NCI-H446 treated with DMSO at 0.1 percent for 48 hours (cell line): ENCODE results near the gene HIRA.
"Not testable (repeated sequence)": the region's sequence is repeated elsewhere in the genome, so short reads cannot be mapped to it uniquely, and the experiment has no call there.

Experiments used
- DNase-seq: peaks from one replicate; lab custom pipeline; 2025; lab: John Stamatoyannopoulos, UW

Gene HIRA

GRCh38 chr22:19463008-19463407 is 31.5 kb upstream of the HIRA start:
- DNase-seq = no peak

GRCh38 chr22:19461506-19461905 is 30.0 kb upstream of the HIRA start:
- DNase-seq = no peak

GRCh38 chr22:19460036-19460435 is 28.5 kb upstream of the HIRA start:
- no peak for DNase-seq

- DNase-seq = no peak
These were observed 26.4 kb upstream of the HIRA start for GRCh38 chr22:19457828-19458428.

- no peak for DNase-seq
These were observed 25.0 kb upstream of the HIRA start for GRCh38 chr22:19456541-19456940.

GRCh38 chr22:19455585-19456370 is 24.2 kb upstream of the HIRA start:
- DNase-seq = no peak

- no peak for DNase-seq
These were observed 23.5 kb upstream of the HIRA start for GRCh38 chr22:19455033-19455432.

GRCh38 chr22:19454156-19454555 is 22.6 kb upstream of the HIRA start:
- DNase-seq = no peak

- no peak for DNase-seq
These were observed 22.2 kb upstream of the HIRA start for GRCh38 chr22:19453718-19454117.

GRCh38 chr22:19451570-19451969 is 20.0 kb upstream of the HIRA start:
- no peak for DNase-seq

GRCh38 chr22:19450363-19451175 is 19.0 kb upstream of the HIRA start:
- DNase-seq = no peak

- DNase-seq = no peak
These were observed 17.9 kb upstream of the HIRA start for GRCh38 chr22:19449422-19449767.

GRCh38 chr22:19448739-19449421 is 17.3 kb upstream of the HIRA start:
- DNase-seq = no peak

- DNase-seq = peak; percentile 74
These were observed 16.6 kb upstream of the HIRA start for GRCh38 chr22:19448076-19448607.

GRCh38 chr22:19447330-19448075 is 16.0 kb upstream of the HIRA start, which contains the start of gene C22orf39:
C22orf39 (minus strand) TSS chr22:19447711; CDS start chr22:19447688, 23 bp downstream.
- peak; percentile 95 for DNase-seq

- no peak for DNase-seq
These were observed 15.2 kb upstream of the HIRA start for GRCh38 chr22:19446603-19447329.

- DNase-seq = not testable (repeated sequence)
These were observed 13.9 kb upstream of the HIRA start for GRCh38 chr22:19445279-19445982.

- no peak for DNase-seq
These were observed 12.1 kb upstream of the HIRA start for GRCh38 chr22:19443544-19444211.

GRCh38 chr22:19442166-19442565 is 10.6 kb upstream of the HIRA start:
- DNase-seq = no peak
